BJ (cell line): ENCODE measurements around the gene SHB. TPM values are rescaled to one million over a fixed set of nuclear protein-coding genes. Genes with fewer than 3 reads are reported as not detected.

Source experiments
- CTCF ChIA-PET: fragments of 350-600 bp; formaldehyde crosslinking; extraction: SDS; loops from one replicate; lab custom pipeline; 2021; ENCODE audit warnings: antibody characterized with exemption, inconsistent platforms; lab: Yijun Ruan, JAX
- POLR2A ChIA-PET: fragments of 300-600 bp; sonication (Branson Sonifier 250); formaldehyde crosslinking; extraction: SDS; loops from one replicate; lab custom pipeline; 2021; ENCODE audit warnings: antibody characterized with exemption; lab: Charles Lee
- DNase-seq: peaks from one replicate; pipeline ENCODE4 v3.0.0-alpha.2; 2011; ENCODE audit warnings: low read depth
- H3K27me3 ChIP-seq: 2 replicates; pipeline ENCODE4 v1.6.0; 2011; ENCODE audit warnings: low read length; ENCODE audit not compliant: control insufficient read depth, insufficient read depth
- H3K36me3 ChIP-seq: 2 replicates; pipeline ENCODE4 v1.5.1; 2011; ENCODE audit warnings: low read length; ENCODE audit not compliant: control insufficient read depth, insufficient read depth
- H3K4me3 ChIP-seq: 2 replicates; pipeline ENCODE4 v1.5.1; 2011; ENCODE audit warnings: low read depth, mild to moderate bottlenecking, control low read depth, low read length
- polyA plus RNA-seq: library from polyadenylated mRNA; depleted of rRNA; stranded (reverse); fragments of >200 nt; gene quantifications from 2 replicates; pipeline ENCODE4 v1.2.3, GENCODE V29; 2011
- TF ChIP-seq, protein P1 (sequence below): IDR thresholded peaks from 2 replicates; pipeline ENCODE4 v1.5.1; 2011; ENCODE audit warnings: low read depth, mild to moderate bottlenecking, control low read depth, inconsistent platforms, low read length, moderate library complexity; ENCODE audit not compliant: insufficient read depth

SHB gene
- polyA plus RNA-seq, 1 experiment = 18.6 TPM

DNA sequence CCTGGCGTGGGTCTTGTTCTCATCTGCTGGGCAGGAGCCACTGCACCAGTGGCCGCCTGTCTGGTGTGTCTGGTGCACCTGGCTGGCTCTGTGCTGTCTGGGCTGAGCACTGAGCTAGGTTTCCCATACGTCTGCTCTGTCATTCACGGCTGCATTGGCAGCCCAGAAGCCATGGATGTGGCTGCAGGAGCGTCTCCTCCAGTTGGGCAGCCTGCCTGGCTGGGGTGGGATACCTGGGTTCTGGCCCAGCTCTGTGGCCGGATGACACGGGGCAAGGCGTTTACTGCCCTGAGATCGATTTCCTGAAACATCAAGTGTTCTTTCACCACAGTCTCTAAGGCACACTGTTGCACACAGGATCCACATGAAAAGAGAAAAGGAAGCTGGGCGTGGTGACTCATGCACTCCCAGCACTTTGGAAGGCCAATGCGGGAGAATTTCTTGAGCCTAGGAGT lies 139.6 kb downstream of the SHB start:
- ChIA-PET CTCF (interaction anchor here (0.6 to 1.4 kb wide), 2 partner anchors 10 to 16 kb away, joined by 3 read pairs; no protein-coding TSS in a partner anchor), POLR2A (no interaction called here)
- no peak for DNase-seq
- Histone ChIP-seq H3K36me3 (peaks cover 10% of the 10 kb centered on the region), H3K4me3 (no peak overlapping the region), H3K27me3 (no peaks in the 10 kb centered on the region)
- TF ChIP-seq, protein P1, sequence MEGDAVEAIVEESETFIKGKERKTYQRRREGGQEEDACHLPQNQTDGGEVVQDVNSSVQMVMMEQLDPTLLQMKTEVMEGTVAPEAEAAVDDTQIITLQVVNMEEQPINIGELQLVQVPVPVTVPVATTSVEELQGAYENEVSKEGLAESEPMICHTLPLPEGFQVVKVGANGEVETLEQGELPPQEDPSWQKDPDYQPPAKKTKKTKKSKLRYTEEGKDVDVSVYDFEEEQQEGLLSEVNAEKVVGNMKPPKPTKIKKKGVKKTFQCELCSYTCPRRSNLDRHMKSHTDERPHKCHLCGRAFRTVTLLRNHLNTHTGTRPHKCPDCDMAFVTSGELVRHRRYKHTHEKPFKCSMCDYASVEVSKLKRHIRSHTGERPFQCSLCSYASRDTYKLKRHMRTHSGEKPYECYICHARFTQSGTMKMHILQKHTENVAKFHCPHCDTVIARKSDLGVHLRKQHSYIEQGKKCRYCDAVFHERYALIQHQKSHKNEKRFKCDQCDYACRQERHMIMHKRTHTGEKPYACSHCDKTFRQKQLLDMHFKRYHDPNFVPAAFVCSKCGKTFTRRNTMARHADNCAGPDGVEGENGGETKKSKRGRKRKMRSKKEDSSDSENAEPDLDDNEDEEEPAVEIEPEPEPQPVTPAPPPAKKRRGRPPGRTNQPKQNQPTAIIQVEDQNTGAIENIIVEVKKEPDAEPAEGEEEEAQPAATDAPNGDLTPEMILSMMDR = no peak

DNA sequence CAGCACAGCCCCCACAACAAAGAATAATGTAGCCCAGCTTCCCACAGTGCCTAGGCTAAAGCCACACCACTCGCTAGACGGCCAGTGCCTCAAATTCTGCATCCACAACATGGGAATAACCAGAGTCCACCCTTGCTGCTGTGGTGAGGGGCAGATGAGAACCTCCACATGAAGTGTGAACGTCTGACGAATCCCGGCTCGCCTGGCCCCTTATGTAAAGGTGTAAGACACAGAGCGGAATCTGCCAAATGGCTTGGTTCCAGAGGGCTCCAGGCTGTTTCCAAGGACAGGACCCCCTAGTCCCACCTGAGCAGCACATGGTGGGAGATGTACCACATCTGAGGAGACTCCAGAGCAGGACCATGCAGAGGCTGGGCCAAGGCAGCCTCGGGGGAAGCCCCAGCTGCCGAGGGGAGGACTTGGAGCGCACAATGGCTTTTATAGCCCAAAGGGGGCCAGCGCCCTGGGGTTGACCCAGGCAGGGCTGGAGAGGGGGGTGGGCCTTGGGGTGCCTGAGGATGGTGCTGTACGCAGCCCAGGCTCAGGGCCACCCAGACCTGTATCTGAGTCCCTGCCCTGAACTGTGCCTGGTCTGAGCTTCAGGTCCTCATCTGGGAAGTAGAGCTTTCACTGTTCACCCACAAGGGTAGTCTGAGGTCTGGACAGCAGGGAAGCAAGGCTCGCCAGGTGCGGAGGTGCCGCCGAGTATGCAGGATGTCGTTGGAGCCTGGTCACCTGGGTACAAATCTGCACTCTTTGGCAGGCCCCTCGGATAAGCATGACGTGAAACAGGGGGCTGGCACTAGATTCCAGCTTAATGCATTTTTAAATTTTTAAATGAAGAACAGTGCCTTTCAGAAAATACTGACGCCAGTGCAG lies 140.2 kb downstream of the SHB start:
- DNase-seq = no peak
- TF ChIP-seq, protein P1 = no peak
- CTCF ChIA-PET = interaction anchor here (0.6 to 1.4 kb wide), 2 partner anchors 9 to 16 kb away, joined by 3 read pairs; no protein-coding TSS in a partner anchor

DNA sequence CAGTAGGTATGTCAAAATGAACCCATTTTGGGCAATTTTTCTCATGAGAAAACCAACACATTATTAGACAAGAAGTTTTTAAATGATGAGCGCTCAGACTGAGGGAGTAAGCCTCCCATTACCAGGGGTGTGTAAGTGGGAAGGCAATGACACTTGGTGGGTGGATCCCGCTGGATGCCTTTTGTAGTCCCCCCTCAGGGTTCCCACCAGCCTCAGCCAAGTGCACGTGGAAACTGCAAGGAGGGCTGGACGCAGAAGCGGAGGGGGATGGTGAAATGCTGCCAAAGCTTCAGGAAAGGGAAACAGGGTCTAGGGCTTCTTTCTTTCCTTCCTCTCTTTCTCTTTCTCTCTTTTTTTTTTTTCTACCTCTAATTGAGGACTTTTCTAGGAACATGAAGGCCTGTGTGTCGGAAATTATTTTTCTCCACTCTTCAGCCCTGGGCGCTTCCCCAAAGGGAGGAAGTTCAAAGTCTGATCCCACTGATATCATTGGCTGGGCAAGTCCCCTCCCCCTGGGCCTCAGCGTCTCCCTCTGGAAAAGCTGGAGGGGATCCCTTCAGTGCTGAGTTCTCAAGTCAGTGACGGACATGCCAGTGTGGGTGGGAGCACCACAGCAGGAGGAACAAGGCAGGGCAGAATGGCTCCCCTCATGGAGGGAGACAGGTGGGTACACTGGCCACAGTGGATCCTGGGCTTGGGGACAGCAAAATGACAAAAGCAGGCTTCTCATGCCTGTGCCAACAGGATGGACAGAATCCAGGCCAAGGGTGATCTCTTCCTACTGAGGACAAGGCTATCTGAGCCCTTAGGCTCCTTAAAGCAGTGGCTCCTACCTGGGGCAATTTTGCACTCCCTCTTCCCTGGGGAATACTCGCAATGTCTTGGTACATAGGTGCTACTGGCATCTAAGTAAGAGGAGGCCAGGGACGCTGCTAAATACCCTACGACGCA lies 141.2 kb downstream of the SHB start:
- ChIA-PET POLR2A (no interaction called here), CTCF (interaction anchor here (1.4 to 1.9 kb wide), 2 partner anchors 14 to 15 kb away, joined by 3 to 8 read pairs; no protein-coding TSS in a partner anchor)
- peaks cover 12% of the 10 kb centered on the region for H3K36me3 ChIP-seq
- no peak overlapping the region for H3K4me3 ChIP-seq
- TF ChIP-seq, protein P1 = no peak
- H3K27me3 ChIP-seq = no peaks in the 10 kb centered on the region
- no peak for DNase-seq

More for the DNA sequence above, 140.2 kb downstream of the SHB start:
- Histone ChIP-seq H3K4me3 (no peak overlapping the region), H3K27me3 (no peaks in the 10 kb centered on the region), H3K36me3 (peaks cover 10% of the 10 kb centered on the region)
- POLR2A ChIA-PET = no interaction called here

DNA sequence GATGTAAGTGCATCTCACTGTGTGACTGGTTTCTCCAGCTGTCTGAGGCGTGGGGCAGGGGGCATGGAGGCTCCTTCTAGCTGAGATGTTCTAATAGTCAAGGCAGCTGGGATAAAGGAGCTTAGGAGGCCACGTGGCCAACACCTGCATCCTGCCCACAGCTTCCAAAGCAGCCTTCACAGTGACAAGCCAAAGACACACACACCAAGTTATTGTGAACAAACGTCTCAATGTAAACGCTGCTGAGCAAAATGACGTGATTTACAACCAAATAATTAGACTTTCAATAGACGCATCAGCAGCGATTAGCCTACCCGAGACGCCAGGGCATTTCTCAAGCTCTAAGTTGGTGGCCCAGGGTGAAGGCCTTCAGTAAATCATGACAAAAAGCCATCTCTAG lies 141.9 kb downstream of the SHB start:
- Histone ChIP-seq H3K27me3 (no peaks in the 10 kb centered on the region), H3K4me3 (no peak overlapping the region), H3K36me3 (peaks cover 12% of the 10 kb centered on the region)
- TF ChIP-seq, protein P1 = no peak
- POLR2A ChIA-PET = no interaction called here
- DNase-seq = no peak
- CTCF ChIA-PET = interaction anchor here (1.9 kb wide), 1 partner anchor 13 kb away, joined by 8 read pairs; no protein-coding TSS in a partner anchor
